ENCODE results near the gene SCRN2. TPM values are rescaled to one million over a fixed set of nuclear protein-coding genes. Genes with fewer than 3 reads are reported as not detected.

Gene SCRN2
- total and polyA plus RNA-seq, 4 donors: 13.7 to 44.2 (median 33.7) TPM

DNA sequence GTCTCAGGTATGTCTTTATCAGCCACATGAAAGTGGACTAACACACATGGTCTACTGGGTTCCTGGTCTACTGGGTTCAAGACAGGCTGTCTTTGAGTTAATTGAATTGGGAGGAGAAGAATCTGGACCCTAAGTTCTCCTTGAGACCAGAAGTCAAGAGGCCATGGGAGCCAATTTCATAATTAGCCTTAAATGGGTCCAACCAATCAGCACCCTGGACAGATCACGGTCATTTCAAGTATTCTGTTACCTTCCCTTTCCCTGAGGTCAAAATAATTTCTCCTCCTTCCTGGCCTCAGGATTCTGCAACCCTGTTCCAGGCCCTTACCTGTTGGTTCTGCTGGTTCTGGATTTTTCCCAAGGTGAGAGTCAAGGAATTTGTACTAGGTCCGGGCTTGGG lies 43.3 kb downstream of the SCRN2 start:
- Histone ChIP-seq H3K4me3 (ENCODE audit: low read depth, low read length) (no peak overlapping the region), H3K36me3 (ENCODE audit: control insufficient read depth, insufficient read depth, low read length) (no peaks in the 10 kb centered on the region), H3K27ac (ENCODE audit: low read depth, low read length) (no peak overlapping the region), H3K9me3 (ENCODE audit: control insufficient read depth, insufficient read depth, low read length) (no peaks in the 10 kb centered on the region), H3K27me3 (ENCODE audit: control insufficient read depth, insufficient read depth, low read length) (peaks cover 30% of the 10 kb centered on the region), H3K4me1 (ENCODE audit: control insufficient read depth, insufficient read depth, low read length) (no peaks in the 10 kb centered on the region)
- WGBS (ENCODE audit: insufficient coverage): no CpG with 5 or more reads among the region's 2 CpGs
- DNase-seq (ENCODE audit: low read depth in 4 of 6, low spot score in 6 of 6): no peak

DNA sequence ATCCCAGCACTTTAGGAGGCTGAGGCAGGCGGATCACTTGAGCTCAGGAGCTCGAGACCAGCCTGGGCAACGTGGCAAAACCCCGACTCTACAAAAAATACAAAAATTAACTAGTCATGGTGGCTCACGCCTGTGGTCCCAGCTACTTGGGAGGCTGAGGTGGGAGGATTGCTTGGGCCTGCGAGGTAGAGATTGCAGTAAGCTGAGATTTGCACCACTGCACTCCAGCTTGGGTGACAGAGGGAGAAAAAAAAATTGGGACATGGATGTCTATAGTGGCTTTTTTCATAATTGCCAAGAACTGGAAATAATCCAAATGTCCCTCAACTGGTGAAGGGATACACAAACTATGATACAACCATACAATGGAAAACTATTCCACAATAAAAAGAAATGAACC lies 48.1 kb downstream of the SCRN2 start:
- DNase-seq (ENCODE audit: low read depth in 4 of 6, low spot score in 6 of 6): no peak
- Histone ChIP-seq H3K4me1 (ENCODE audit: control insufficient read depth, insufficient read depth, low read length) (peaks cover 8% of the 10 kb centered on the region), H3K27ac (ENCODE audit: low read depth, low read length) (no peak overlapping the region), H3K36me3 (ENCODE audit: control insufficient read depth, insufficient read depth, low read length) (no peaks in the 10 kb centered on the region), H3K4me3 (ENCODE audit: low read depth, low read length) (no peak overlapping the region), H3K9me3 (ENCODE audit: control insufficient read depth, insufficient read depth, low read length) (no peaks in the 10 kb centered on the region), H3K27me3 (ENCODE audit: control insufficient read depth, insufficient read depth, low read length) (peaks cover 53% of the 10 kb centered on the region)
- WGBS (ENCODE audit: insufficient coverage): 80% methylated on average over 1 of the region's 6 CpGs

DNA sequence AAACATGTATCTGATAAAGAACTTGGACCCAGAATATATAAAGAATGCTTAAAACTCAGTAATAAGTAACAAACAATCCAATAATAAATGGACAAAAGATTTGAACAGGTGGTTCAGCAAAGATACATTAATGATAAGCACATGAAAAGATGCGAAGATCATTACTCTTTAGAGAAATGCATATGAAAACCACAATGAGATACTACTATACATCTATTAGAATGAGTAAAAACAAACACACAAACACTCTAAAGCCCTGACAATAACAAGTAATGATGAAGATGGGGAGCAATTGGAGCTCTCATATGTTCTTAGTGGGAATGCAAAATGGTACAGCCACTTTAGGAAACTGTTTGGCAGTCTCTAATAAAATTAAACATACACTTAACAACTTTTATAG lies 48.6 kb downstream of the SCRN2 start:
- Histone ChIP-seq H3K9me3 (ENCODE audit: control insufficient read depth, insufficient read depth, low read length) (no peaks in the 10 kb centered on the region), H3K4me3 (ENCODE audit: low read depth, low read length) (no peak overlapping the region), H3K27me3 (ENCODE audit: control insufficient read depth, insufficient read depth, low read length) (peaks cover 56% of the 10 kb centered on the region), H3K36me3 (ENCODE audit: control insufficient read depth, insufficient read depth, low read length) (no peaks in the 10 kb centered on the region), H3K27ac (ENCODE audit: low read depth, low read length) (no peak overlapping the region), H3K4me1 (ENCODE audit: control insufficient read depth, insufficient read depth, low read length) (peaks cover 8% of the 10 kb centered on the region)
- DNase-seq (ENCODE audit: low read depth in 4 of 6, low spot score in 6 of 6): no peak
- no CpG with 5 or more reads among the region's 1 CpG for WGBS (ENCODE audit: insufficient coverage)

DNA sequence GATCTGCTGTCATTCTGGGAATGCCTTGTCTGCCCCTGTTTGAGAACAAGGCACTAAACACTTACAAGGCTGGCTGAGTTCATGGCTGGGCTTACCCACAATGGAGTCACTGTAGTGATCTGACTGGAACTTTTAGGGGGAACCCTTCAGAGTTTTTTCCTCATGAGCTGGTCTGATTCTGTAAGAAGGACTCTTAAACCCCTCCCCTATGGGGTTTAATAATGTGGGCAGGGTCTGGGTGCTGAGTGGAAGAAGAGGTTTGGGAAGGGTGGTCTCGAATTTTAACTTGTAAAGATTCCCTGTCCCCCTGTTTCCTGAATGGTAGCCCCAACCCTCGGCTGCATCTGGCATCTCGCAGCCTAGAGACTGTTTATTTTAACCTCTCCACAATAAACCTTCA lies 50.0 kb downstream of the SCRN2 start:
- DNase-seq (ENCODE audit: low read depth in 4 of 6, low spot score in 6 of 6): peak in 1 of 6 donors; percentile 16
- no CpG with 5 or more reads among the region's 3 CpGs for WGBS (ENCODE audit: insufficient coverage)
- Histone ChIP-seq H3K27me3 (ENCODE audit: control insufficient read depth, insufficient read depth, low read length) (peaks cover 59% of the 10 kb centered on the region), H3K9me3 (ENCODE audit: control insufficient read depth, insufficient read depth, low read length) (no peaks in the 10 kb centered on the region), H3K4me1 (ENCODE audit: control insufficient read depth, insufficient read depth, low read length) (peaks cover 8% of the 10 kb centered on the region), H3K27ac (ENCODE audit: low read depth, low read length) (peak overlapping the region; percentile 37), H3K36me3 (ENCODE audit: control insufficient read depth, insufficient read depth, low read length) (no peaks in the 10 kb centered on the region), H3K4me3 (ENCODE audit: low read depth, low read length) (no peak overlapping the region)

DNA sequence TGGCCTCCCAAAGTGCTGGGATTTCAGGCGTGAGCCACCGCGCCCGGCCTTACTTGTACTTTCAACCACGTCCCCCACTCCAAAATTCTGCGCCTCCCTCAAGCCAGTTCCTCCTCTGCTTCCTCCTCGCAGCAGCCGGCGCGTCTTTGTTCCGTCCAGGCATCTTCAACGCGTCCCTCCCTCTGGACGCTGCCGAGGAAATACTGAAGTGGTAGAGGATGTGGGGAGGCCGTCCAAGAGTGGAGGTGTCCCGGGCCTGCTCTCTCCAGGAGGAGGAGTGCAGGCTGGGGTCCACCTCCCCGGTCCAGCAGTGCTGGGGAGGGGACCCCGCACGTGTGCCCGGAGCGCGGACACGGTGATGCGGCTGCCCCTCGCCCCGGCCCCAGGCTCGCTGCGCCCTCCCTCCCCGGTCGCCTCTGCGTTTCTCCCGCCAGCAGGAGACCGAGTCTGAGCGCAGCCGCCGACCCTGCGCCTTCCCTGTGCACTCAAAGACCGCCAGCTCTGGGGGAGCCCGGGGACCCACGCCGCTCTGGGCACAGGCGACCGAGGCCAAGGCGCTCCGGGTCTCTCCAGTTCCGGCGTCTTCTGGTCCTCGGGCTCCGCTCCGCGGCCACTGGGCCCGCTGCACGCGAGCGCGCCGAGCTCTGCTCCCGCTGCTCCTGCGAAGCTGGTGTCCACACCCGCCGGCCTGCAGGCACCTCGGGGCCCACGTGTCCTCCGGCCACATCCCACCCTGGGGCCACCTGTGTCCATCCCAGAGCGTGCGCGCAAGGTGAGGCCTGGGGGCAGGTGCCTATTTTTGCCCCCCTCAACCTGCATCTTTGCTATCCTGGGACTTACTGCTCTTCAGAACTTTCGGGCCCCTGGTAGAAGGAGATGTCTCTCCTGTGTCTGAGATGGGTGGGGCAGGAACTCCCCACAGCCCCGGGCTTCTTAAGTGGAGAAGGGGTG lies 51.2 kb downstream of the SCRN2 start:
- peaks cover 8% of the 10 kb centered on the region for H3K4me1 ChIP-seq (ENCODE audit: control insufficient read depth, insufficient read depth, low read length)
- peaks cover 63% of the 10 kb centered on the region for H3K27me3 ChIP-seq (ENCODE audit: control insufficient read depth, insufficient read depth, low read length)
- no peaks in the 10 kb centered on the region for H3K9me3 ChIP-seq (ENCODE audit: control insufficient read depth, insufficient read depth, low read length)
- WGBS (ENCODE audit: insufficient coverage): under 1% methylated on average over 67 of the region's 70 CpGs
- peak in 3 of 6 donors; percentile 25 to 81 (median 75) for DNase-seq (ENCODE audit: low read depth in 4 of 6, low spot score in 6 of 6)
- H3K4me3 ChIP-seq (ENCODE audit: low read depth, low read length): peak overlapping the region; percentile 38
- peak overlapping the region; percentile 37 for H3K27ac ChIP-seq (ENCODE audit: low read depth, low read length)
- no peaks in the 10 kb centered on the region for H3K36me3 ChIP-seq (ENCODE audit: control insufficient read depth, insufficient read depth, low read length)

Other genes with a start within 250 kb of the SCRN2 start
- gene KPNB1, start 191.4 kb downstream of the SCRN2 start, total RNA-seq: 100 to 1,000 TPM; 165 to 185 TPM
- gene KPNB1, start 191.4 kb downstream of the SCRN2 start, polyA plus RNA-seq (ENCODE audit: insufficient read length in 2 of 2): 100 to 1,000 TPM; 152 to 164 TPM
- gene TBKBP1, start 147.1 kb downstream of the SCRN2 start, total RNA-seq: 10 to 100 TPM; 10.4 to 11.5 TPM
- gene TBKBP1, start 147.1 kb downstream of the SCRN2 start, polyA plus RNA-seq (ENCODE audit: insufficient read length in 2 of 2): 10 to 100 TPM; 46.2 to 62.8 TPM
- under 1 TPM; 0.17 to 0.20 TPM for gene TBX21, start 108.0 kb downstream of the SCRN2 start, total RNA-seq
- gene TBX21, start 108.0 kb downstream of the SCRN2 start, polyA plus RNA-seq (ENCODE audit: insufficient read length in 2 of 2): under 1 TPM; 0.32 to 0.36 TPM
- gene OSBPL7, start 19.5 kb downstream of the SCRN2 start, total RNA-seq: 10 to 100 TPM in 1 of 2 donors, 1 to 10 TPM in 1; 7.1 to 12.5 TPM
- 10 to 100 TPM; 23.1 to 25.6 TPM for gene OSBPL7, start 19.5 kb downstream of the SCRN2 start, polyA plus RNA-seq (ENCODE audit: insufficient read length in 2 of 2)
- 10 to 100 TPM; 10.6 to 30.0 TPM for gene MRPL10, start 9.7 kb downstream of the SCRN2 start, total RNA-seq
- 10 to 100 TPM; 37.6 to 40.8 TPM for gene MRPL10, start 9.7 kb downstream of the SCRN2 start, polyA plus RNA-seq (ENCODE audit: insufficient read length in 2 of 2)
- gene LRRC46, start 9.6 kb downstream of the SCRN2 start, total RNA-seq: 1 to 10 TPM in 1 of 2 donors, under 1 TPM in 1; 0.40 to 3.4 TPM
- 10 to 100 TPM in 1 of 2 donors, 1 to 10 TPM in 1; 8.9 to 13.1 TPM for gene LRRC46, start 9.6 kb downstream of the SCRN2 start, polyA plus RNA-seq (ENCODE audit: insufficient read length in 2 of 2)
- under 1 TPM; 0.22 to 0.30 TPM for gene SP6, start 9.9 kb upstream of the SCRN2 start, total RNA-seq
- gene SP6, start 9.9 kb upstream of the SCRN2 start, polyA plus RNA-seq (ENCODE audit: insufficient read length in 2 of 2): under 1 TPM; 0.51 to 0.92 TPM
- 1 to 10 TPM; 1.6 to 3.3 TPM for gene SP2, start 55.0 kb upstream of the SCRN2 start, total RNA-seq
- 10 to 100 TPM; 25.5 to 25.9 TPM for gene SP2, start 55.0 kb upstream of the SCRN2 start, polyA plus RNA-seq (ENCODE audit: insufficient read length in 2 of 2)
- gene PNPO, start 100.3 kb upstream of the SCRN2 start, total RNA-seq: 10 to 100 TPM; 22.4 to 24.0 TPM
- gene PNPO, start 100.3 kb upstream of the SCRN2 start, polyA plus RNA-seq (ENCODE audit: insufficient read length in 2 of 2): 10 to 100 TPM; 26.0 to 26.7 TPM
- under 1 TPM in 1 of 2 donors, not detected in 1; 0.17 TPM for gene PRR15L, start 116.6 kb upstream of the SCRN2 start, total RNA-seq
- under 1 TPM in 1 of 2 donors, not detected in 1; 0.27 TPM for gene PRR15L, start 116.6 kb upstream of the SCRN2 start, polyA plus RNA-seq (ENCODE audit: insufficient read length in 2 of 2)
- 100 to 1,000 TPM in 1 of 2 donors, 10 to 100 TPM in 1; 77.0 to 147 TPM for gene CDK5RAP3, start 129.8 kb upstream of the SCRN2 start, total RNA-seq
- gene CDK5RAP3, start 129.8 kb upstream of the SCRN2 start, polyA plus RNA-seq (ENCODE audit: insufficient read length in 2 of 2): 100 to 1,000 TPM; 128 to 147 TPM
- gene COPZ2, start 196.5 kb upstream of the SCRN2 start, total RNA-seq: 100 to 1,000 TPM in 1 of 2 donors, 10 to 100 TPM in 1; 27.1 to 137 TPM
- 10 to 100 TPM in 1 of 2 donors, 1 to 10 TPM in 1; 7.8 to 35.6 TPM for gene COPZ2, start 196.5 kb upstream of the SCRN2 start, polyA plus RNA-seq (ENCODE audit: insufficient read length in 2 of 2)
- 10 to 100 TPM; 87.4 to 94.2 TPM for gene NFE2L1, start 207.1 kb upstream of the SCRN2 start, total RNA-seq
- 100 to 1,000 TPM; 139 to 148 TPM for gene NFE2L1, start 207.1 kb upstream of the SCRN2 start, polyA plus RNA-seq (ENCODE audit: insufficient read length in 2 of 2)

Measured in spinal cord (tissue), 10 donors.